Muscle of leg (tissue), 11 donors: ENCODE results near the gene PDGFA. TPM values are rescaled to one million over a fixed set of nuclear protein-coding genes. Genes with fewer than 3 reads are reported as not detected.

ENCODE experiments used
- DNase-seq: peaks from one replicate; pipeline ENCODE4 v3.0.0; 2013
- H3K27ac ChIP-seq: one replicate; pipeline ENCODE4 v1.5.1; 2013; ENCODE audit warnings: mild to moderate bottlenecking, low read length, control low read depth
- H3K27me3 ChIP-seq: one replicate; pipeline ENCODE4 v1.6.1; 2013; ENCODE audit warnings: low read length; ENCODE audit not compliant: control insufficient read depth, insufficient read depth
- H3K36me3 ChIP-seq: one replicate; pipeline ENCODE4 v1.6.1; 2013; ENCODE audit warnings: low read length; ENCODE audit not compliant: control insufficient read depth, insufficient read depth
- H3K4me1 ChIP-seq: one replicate; pipeline ENCODE4 v1.6.1; 2013; ENCODE audit warnings: low read length; ENCODE audit not compliant: control insufficient read depth, insufficient read depth
- H3K4me3 ChIP-seq: one replicate; pipeline ENCODE4 v1.5.1; 2013; ENCODE audit warnings: low read length, control low read depth
- H3K9me3 ChIP-seq: replicated peaks from 2 replicates; pipeline ENCODE4 v1.6.1; 2013; ENCODE audit warnings: low read depth, low read length; ENCODE audit not compliant: control insufficient read depth
- WGBS: methylation state at CpG from one replicate; pipeline ENCODE4 v1.1.5; 2013; ENCODE audit warnings: missing lambda C conversion rate; ENCODE audit not compliant: insufficient coverage; 5-methylcytosine and 5-hydroxymethylcytosine counted together
- polyA plus RNA-seq, 8 donors: library from polyadenylated mRNA; unstranded; fragments of 120-200 nt; gene quantifications; one replicate each; pipeline versions ENCODE4 v1.2.1 to v1.2.3, GENCODE V29; 2013; ENCODE audit warnings: inconsistent platforms in 1 of 8, low replicate concordance in 1 of 8; ENCODE audit not compliant: insufficient read length in 8 of 8, insufficient read depth in 1 of 8
- total RNA-seq: library from RNA; stranded (reverse); fragments of 120-200 nt; gene quantifications from one replicate; pipeline ENCODE4 v1.2.4, GENCODE V29; 2013

Gene PDGFA
- total and polyA plus RNA-seq, 9 donors, result 26.1 to 51.6 (median 40.8) TPM

DNA sequence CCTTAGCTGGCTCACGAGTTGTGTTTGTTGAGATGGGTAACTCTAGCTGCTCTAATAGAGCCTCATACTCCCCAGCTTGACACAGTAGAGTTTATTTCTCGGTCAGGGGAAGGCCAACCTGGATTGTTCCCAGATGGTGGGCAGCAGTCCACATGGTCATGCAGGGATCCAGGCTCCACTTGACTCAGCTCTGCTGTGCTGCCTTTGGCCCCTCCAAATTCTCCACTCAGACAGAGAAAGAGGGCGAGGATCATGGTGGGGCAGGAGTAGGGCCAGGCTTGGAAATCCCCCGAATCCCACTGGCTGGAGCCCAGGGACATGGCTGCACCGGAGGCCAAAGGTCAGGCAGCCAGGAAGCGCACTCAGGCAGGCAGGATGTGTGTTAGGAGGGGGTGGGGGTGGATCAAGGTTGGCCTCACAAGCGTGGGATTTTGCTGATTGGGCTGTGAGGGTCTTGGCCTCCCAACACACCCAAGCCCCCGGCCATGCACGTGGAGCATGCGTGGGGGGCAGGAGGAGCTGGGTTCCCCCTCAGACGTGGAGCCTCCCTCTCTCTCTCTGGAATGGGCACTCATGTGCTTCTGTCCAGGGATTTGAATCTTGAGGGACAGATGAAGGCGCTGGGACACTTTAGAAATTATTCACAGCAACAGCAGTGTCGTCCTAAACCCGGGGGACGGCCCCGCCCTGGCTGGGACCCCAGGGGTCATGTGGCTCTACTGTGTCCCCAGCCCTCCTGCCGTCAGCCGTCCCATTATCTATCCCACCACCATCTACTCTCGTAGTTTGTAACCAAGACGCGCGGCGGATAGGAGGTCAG is 44.8 kb downstream of the PDGFA start:
- Histone ChIP-seq H3K4me3 (no peak overlapping the region), H3K36me3 (no peaks in the 10 kb centered on the region), H3K9me3 (peaks cover 12% of the 10 kb centered on the region), H3K27me3 (peaks cover 13% of the 10 kb centered on the region), H3K4me1 (peaks cover 19% of the 10 kb centered on the region), H3K27ac (no peak overlapping the region)
- 89% methylated on average over 16 of the region's 23 CpGs for WGBS
- DNase-seq, result no peak

DNA sequence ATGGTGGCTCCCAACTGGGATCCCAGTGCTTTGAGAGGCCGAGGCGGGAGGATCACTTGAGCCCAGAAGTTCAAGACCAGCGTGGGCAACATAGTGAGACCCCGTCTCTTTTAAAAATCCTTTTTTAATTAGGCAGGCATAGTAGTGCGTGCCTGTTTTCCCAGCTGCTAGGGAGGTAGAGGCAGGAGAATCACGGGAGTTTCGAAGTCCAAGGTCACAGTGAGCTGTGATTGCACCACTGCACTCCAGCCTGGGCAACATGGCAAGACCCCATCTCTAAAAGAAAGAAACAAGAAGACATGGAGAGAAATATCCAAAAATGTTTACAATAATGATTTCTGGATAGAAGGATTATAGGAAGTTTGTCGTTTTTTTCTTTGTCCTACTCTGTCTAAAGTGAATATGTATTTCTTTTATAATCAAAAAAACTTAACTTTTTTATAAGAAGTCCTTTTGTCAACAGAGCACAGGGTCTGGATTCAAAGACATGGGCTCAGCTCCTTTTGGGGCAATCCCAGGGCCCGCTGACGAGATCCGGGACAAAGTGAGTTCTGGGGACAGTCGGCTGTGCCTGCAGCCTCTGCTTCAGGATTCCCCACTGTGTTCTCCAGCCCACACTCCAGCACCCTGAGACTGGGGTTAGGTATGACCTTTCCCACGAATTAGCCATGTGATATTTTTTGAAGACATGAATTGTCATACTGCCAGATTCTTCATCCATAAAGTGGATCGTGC is 45.6 kb downstream of the PDGFA start:
- Histone ChIP-seq H3K27ac (no peak overlapping the region), H3K4me3 (no peak overlapping the region), H3K27me3 (peaks cover 12% of the 10 kb centered on the region), H3K9me3 (peaks cover 12% of the 10 kb centered on the region), H3K4me1 (peaks cover 27% of the 10 kb centered on the region), H3K36me3 (no peaks in the 10 kb centered on the region)
- DNase-seq, result no peak
- 95% methylated on average over 6 of the region's 14 CpGs for WGBS

DNA sequence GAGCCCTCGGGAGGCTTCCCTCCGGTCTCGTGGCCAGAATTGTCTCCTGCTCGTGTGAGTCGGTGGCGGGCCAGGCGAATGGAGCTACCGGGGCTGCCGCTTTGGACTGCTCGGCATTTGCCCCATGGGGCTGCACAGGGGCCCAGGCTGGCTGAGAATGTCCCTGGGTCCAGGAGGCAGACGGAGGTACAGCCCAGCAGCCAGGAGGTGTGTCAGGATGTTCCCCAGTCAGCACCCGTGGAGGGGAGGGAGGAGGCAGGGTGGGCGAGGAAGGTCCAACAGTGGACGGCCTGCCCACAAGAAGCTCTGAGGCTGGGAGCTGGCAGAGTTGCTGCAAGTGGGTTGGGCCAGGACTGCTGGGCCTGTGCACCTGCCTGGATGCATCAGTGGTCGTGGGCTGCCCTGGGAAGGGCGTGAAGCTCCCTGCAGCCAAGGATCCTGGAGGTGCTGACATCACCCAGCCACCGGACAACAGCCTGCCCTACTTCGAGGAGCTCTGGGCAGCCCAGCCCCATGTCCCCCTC is 46.4 kb downstream of the PDGFA start:
- peaks cover 32% of the 10 kb centered on the region for H3K4me1 ChIP-seq
- peaks cover 12% of the 10 kb centered on the region for H3K9me3 ChIP-seq
- H3K27ac ChIP-seq, result no peak overlapping the region
- no peak for DNase-seq
- WGBS, result 72% methylated on average over 15 of the region's 18 CpGs
- peaks cover 12% of the 10 kb centered on the region for H3K27me3 ChIP-seq
- H3K36me3 ChIP-seq, result no peaks in the 10 kb centered on the region
- H3K4me3 ChIP-seq, result no peak overlapping the region

DNA sequence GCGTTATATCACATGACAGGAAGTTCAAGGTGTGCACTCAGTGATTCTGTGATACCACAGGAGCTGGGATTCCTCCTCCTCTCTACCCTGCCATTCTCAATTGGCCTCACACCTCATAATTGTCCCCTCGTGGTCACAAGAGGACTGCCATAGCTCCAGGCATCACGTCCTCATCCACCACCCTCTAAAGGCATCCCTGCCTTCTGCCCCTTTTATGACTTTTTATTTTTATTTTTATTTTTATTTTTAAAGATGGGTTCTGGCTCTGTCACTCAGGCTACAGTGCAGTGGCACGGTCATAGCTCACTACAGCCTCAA is 47.0 kb downstream of the PDGFA start:
- peaks cover 32% of the 10 kb centered on the region for H3K4me1 ChIP-seq
- H3K9me3 ChIP-seq, result peaks cover 12% of the 10 kb centered on the region
- WGBS, result 83% methylated on average over 2 of the region's 4 CpGs
- no peaks in the 10 kb centered on the region for H3K36me3 ChIP-seq
- DNase-seq, result no peak
- H3K27ac ChIP-seq, result peak overlapping the region; percentile 84
- peaks cover 10% of the 10 kb centered on the region for H3K27me3 ChIP-seq
- no peak overlapping the region for H3K4me3 ChIP-seq

DNA sequence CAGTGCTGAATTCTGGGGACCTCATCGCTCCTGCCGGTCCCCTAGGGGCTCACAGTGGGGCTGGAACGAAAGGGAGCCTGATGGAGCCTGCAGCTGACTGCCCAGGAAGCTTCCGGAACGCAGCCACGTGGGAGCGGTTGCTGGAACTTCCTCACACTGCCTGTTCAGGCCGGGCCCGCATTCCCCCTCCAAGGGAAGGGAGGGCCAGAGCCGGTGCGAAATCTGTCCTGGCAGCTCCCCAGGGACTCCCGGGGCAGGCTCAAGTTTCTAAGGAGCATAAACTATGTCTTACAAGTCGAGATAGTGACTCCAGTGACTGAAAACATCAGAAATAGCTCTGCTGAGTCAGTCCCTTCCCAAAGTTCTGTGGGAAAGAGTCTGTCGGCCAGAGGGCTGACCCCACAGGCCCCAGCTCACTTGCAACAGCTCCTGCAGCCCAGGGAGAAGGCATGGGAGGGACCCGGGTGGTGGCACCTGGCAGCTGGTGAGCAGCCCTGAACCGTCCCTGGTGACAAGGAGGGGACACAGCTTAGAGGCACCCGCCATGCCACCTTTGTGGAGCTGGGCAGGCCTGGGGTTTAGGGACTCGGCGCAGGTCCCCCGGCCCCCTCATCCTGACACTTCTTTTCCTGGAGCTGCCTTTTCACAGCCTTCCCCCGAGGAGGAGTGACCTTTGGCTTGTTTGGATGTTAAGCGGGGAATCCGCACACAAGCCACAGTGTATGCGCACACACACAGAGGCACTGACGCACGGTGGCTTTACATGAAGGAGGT is 47.6 kb downstream of the PDGFA start:
- DNase-seq, result peak; percentile 88
- Histone ChIP-seq H3K27ac (peak overlapping the region; percentile 84), H3K9me3 (peaks cover 12% of the 10 kb centered on the region), H3K27me3 (peaks cover 10% of the 10 kb centered on the region), H3K4me3 (no peak overlapping the region), H3K4me1 (peaks cover 32% of the 10 kb centered on the region), H3K36me3 (no peaks in the 10 kb centered on the region)
- 13% methylated on average over 16 of the region's 26 CpGs for WGBS

DNA sequence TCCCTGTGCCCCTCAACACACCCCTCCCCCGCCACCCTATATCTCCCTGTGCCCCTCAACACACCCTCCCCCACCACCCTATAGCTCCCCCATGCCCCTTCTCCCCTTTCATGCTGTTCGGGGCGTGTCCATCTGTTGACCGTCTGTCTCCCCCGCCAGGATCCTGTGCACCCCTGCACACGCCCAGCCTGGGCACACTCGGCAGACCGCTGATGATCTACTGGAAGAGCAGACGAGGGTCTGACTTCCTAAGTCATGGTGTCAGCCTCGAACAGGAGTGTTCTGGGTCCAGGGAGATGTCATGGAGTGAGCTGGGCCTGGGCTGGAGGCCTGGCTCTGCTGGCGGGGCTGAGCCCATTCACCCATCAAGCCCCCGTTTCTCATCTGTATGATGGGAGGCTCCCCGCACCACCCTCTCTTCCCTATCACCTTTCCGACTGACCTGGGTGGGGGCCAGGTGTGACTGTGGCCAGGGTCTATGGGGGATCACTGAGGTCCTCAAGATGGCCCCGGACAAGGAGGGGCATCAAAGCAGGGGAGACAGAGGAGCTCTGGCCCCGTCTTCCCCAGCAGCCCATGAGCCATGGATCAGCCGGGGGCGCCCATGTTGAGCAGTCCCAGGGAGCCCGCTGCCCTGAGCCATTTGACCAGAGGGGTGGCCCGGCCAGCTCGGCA is 48.3 kb downstream of the PDGFA start:
- DNase-seq, result no peak
- 68% methylated on average over 16 of the region's 21 CpGs for WGBS
- H3K4me1 ChIP-seq, result peaks cover 32% of the 10 kb centered on the region
- peaks cover 10% of the 10 kb centered on the region for H3K27me3 ChIP-seq
- H3K36me3 ChIP-seq, result no peaks in the 10 kb centered on the region
- H3K4me3 ChIP-seq, result no peak overlapping the region
- H3K9me3 ChIP-seq, result peaks cover 12% of the 10 kb centered on the region
- peak overlapping the region; percentile 84 for H3K27ac ChIP-seq

DNA sequence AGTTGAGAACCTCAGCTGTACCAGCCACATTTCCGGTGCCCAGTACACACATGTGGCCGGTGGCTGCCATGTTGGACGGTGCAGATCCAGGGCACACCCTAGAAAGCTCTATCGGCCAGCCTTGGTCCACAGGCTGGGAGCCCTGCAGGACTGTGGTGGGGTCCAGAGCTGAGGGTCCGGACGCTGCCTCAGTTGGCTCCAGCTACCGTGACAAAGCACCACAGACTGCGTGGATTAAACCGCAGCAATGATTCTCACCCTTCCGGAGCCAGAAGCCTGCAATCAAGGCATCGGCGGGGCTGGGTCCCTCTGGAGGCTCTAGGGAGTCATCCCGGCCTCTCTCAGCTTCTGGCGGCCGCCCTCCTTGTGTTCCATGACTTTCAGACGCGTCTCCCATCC is 50.1 kb downstream of the PDGFA start:
- Histone ChIP-seq H3K27me3 (peaks cover 9% of the 10 kb centered on the region), H3K4me1 (peaks cover 48% of the 10 kb centered on the region), H3K9me3 (peaks cover 9% of the 10 kb centered on the region), H3K36me3 (no peaks in the 10 kb centered on the region), H3K4me3 (no peak overlapping the region), H3K27ac (peak overlapping the region; percentile 67)
- no peak for DNase-seq
- WGBS, result 78% methylated on average over 12 of the region's 17 CpGs

DNA sequence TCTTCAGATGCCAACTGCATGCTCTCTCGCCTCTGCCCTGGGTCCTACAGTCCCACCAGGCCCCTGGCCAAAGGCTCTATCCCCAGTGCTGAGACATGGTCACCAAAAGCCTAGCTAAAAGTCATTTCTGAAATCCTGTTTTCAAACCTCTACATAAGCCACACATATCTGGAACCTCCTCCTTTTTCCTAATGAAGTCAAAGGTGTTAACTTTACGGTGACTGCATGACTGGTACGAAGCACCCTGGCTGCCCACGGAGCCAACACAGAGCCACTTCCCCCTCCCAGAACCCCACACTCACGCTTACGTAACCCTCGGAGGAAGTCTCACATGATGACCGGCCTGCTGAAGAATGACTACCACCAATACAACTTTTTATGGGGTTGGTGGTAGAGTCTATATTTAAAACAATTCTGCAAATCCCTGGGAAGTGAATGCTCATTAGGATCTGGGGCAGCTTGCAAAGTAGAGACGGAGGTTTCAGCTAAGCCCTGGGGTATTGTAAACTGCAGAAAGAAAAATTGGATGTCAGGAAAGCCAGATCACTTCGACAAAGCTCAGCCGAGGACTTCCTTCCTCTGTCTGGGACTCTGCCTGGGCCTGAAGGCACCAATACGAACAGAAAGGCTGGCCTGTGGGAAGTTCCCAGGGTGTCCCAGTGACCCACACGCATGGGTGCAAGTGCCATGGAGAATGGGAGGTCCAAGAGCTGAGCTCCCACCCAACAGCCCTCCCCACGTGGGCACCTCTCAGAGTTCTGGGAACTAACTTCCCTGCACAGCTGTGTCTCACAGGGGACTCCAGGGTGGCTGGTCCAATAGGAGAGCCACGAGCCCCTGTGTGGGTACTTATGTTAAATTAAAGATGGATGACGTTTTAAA is 50.7 kb downstream of the PDGFA start:
- WGBS, result 83% methylated on average over 2 of the region's 16 CpGs

More for the DNA sequence above, 50.7 kb downstream of the PDGFA start:
- Histone ChIP-seq H3K36me3 (no peaks in the 10 kb centered on the region), H3K4me1 (peaks cover 55% of the 10 kb centered on the region), H3K27me3 (peaks cover 9% of the 10 kb centered on the region), H3K4me3 (no peak overlapping the region), H3K27ac (peak overlapping the region; percentile 67), H3K9me3 (peaks cover 4% of the 10 kb centered on the region)
- DNase-seq, result no peak
